Stomach (tissue), 9 donors: ENCODE results near the gene NOS3. TPM values are rescaled to one million over a fixed set of nuclear protein-coding genes. Genes with fewer than 3 reads are reported as not detected.

Experiments
- DNase-seq, 2 donors: peaks; one replicate each; pipeline versions ENCODE4 v3.0.0 to v3.0.0-alpha.2; 2013 to 2019
- H3K27ac ChIP-seq, 5 donors: fragments of 200-600 bp in 4 of 5; sonication (generic) in 4 of 5; one replicate each; pipeline ENCODE4 v1.5.1; 2013 to 2019; ENCODE audit warnings: mild to moderate bottlenecking in 1 of 5, moderate library complexity in 1 of 5
- H3K27me3 ChIP-seq, 3 donors: fragments of 200-600 bp; sonication (generic); one replicate each; pipeline ENCODE4 v1.5.1; 2017 to 2019; ENCODE audit warnings: mixed run types in 1 of 3
- H3K36me3 ChIP-seq, 4 donors: fragments of 200-600 bp; sonication (generic); 1 replicate in 3 of 4; 2 replicates in 1 of 4; pipeline ENCODE4 v1.5.1; 2016 to 2019
- H3K4me1 ChIP-seq, 4 donors: fragments of 200-600 bp; sonication (generic); one replicate each; pipeline ENCODE4 v1.5.1; 2016 to 2019
- H3K4me3 ChIP-seq, 4 donors: fragments of 200-600 bp; sonication (generic) in 3 of 4; one replicate each; pipeline ENCODE4 v1.5.1; 2016 to 2019; ENCODE audit warnings: mild to moderate bottlenecking in 1 of 4
- H3K9me3 ChIP-seq, 4 donors: fragments of 200-600 bp; sonication (generic); one replicate each; pipeline ENCODE4 v1.5.1; 2016 to 2019
- EP300 ChIP-seq: sonication (generic); formaldehyde crosslinking; IDR thresholded peaks from one replicate; pipeline ENCODE4 v1.6.1; 2017; ENCODE audit warnings: antibody characterized with exemption
- POLR2A ChIP-seq, 4 donors: fragments of 450-650 bp; IDR thresholded peaks; one replicate each; pipeline ENCODE4 v1.6.1; 2016; ENCODE audit warnings: antibody characterized with exemption in 4 of 4, control low read depth in 2 of 4, mild to moderate bottlenecking in 1 of 4, moderate library complexity in 1 of 4
- POLR2AphosphoS5 ChIP-seq, 3 donors: sonication (generic); formaldehyde crosslinking; IDR thresholded peaks; one replicate each; pipeline ENCODE4 v1.6.1; 2016; ENCODE audit warnings: antibody characterized with exemption in 3 of 3
- WGBS, 5 donors: extraction: QIAGEN DNeasy Blood & Tissue Kit in 3 of 5; methylation state at CpG; one replicate each; pipeline versions ENCODE4 v1.1.5 to v1.1.7; 2013 to 2018; 5-methylcytosine and 5-hydroxymethylcytosine counted together
- intact Hi-C: fragments of 100-400 bp; cut with DNase I; formaldehyde crosslinking; loops from one replicate; pipeline ENCODE4 v1.15.1; 2023; ENCODE audit warnings: low total_unique reads
- polyA plus RNA-seq, 3 donors: library from polyadenylated mRNA; stranded (reverse); fragments of 200-250 nt; gene quantifications; one replicate each; pipeline ENCODE4 v1.2.3, GENCODE V29; 2013
- total RNA-seq, 5 donors: library from RNA; depleted of rRNA; stranded (reverse); fragments of >200 nt; gene quantifications; one replicate each; pipeline versions ENCODE4 v1.1.0 to v1.2.3, GENCODE V29; 2014 to 2016
- TF ChIP-seq, protein P1 (sequence below), 7 experiments: fragments of 450-650 bp in 4 of 7; fragments of 200-600 bp in 3 of 7; sonication (generic) in 3 of 7; IDR thresholded peaks; one replicate each; pipeline ENCODE4 v1.5.1; 2016 to 2019; ENCODE audit warnings: antibody characterized with exemption in 7 of 7, control low read depth in 2 of 7, mild to moderate bottlenecking in 1 of 7
- donor health status: healthy with polysubstance abuse.
- donor health status: Bipolar disorder and iron deficiency.
- donor health status: healthy.

Gene NOS3
- total and polyA plus RNA-seq, 8 donors = 2.5 to 45.1 (median 7.5) TPM

DNA sequence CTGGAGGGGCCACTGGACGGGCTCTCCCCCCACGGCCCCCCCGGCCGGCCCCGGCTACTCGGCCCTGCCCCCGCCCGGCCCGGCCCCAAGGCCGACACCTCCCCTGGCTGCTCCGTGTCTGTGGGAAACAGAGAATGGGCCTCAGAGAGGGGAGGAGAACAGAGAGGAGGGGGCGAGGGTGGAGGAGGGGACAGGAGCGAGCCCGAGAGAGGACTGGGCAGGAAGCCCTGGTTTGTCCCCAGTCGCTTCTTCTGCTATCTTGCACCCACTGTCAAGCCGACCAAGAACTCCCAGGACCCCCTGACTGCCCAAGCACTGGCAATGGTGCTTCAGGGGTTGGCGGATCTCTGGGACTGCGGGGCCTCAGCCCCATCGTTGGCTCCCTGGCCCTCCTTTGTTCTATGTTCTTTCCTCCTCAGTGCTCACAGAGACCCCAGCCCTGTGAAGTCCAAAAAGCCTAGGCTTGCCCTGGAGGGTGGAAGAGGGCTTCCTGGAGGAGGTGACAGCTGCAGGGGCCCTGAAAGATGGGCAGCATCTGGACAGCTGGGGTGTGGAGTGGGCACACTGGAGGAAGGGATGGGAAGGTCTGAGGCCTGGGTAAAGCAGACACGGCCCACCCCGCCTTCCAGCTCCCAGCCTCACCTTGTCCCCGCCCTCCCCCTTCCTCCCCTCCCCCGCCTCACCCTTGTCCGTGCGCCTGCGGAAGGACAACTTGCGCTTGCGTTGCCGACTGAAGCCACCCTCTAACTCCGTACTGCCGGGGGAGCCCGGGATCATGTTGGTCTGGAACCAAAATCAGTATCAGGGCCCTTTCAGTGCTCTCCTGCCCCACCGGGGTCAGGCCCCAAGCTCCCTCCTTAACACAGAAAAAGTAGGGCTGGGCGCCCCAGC is 42.8 kb upstream of the NOS3 start:
- Histone ChIP-seq H3K9me3 (no peaks in the 10 kb centered on the region), H3K4me3 (no peak overlapping the region), H3K27ac (peak overlapping the region in 4 of 5 donors; percentile 14 to 81 (median 46)), H3K27me3 (peaks cover 0 to 43% (median 25%) of the 10 kb centered on the region in 3 donors), H3K36me3 (peaks cover 0 to 32% (median 8%) of the 10 kb centered on the region in 4 donors), H3K4me1 (peaks cover 0 to 42% (median 14%) of the 10 kb centered on the region in 4 donors)
- TF ChIP-seq, protein P1, sequence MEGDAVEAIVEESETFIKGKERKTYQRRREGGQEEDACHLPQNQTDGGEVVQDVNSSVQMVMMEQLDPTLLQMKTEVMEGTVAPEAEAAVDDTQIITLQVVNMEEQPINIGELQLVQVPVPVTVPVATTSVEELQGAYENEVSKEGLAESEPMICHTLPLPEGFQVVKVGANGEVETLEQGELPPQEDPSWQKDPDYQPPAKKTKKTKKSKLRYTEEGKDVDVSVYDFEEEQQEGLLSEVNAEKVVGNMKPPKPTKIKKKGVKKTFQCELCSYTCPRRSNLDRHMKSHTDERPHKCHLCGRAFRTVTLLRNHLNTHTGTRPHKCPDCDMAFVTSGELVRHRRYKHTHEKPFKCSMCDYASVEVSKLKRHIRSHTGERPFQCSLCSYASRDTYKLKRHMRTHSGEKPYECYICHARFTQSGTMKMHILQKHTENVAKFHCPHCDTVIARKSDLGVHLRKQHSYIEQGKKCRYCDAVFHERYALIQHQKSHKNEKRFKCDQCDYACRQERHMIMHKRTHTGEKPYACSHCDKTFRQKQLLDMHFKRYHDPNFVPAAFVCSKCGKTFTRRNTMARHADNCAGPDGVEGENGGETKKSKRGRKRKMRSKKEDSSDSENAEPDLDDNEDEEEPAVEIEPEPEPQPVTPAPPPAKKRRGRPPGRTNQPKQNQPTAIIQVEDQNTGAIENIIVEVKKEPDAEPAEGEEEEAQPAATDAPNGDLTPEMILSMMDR (IDR thresholded peaks at IDR 0.05) = no peak
- TF ChIP-seq EP300 = no peak
- TF ChIP-seq POLR2A (IDR thresholded peaks at IDR 0.05) = no peak
- no peak for TF ChIP-seq POLR2AphosphoS5 (IDR thresholded peaks at IDR 0.05)
- intact Hi-C loops = no loop called here
- DNase-seq = peak in 1 of 2 donors; percentile 32
- WGBS, 5 donors = 26 to 49% (median 40%) methylated on average over 28 to 34 of the region's 34 CpGs

DNA sequence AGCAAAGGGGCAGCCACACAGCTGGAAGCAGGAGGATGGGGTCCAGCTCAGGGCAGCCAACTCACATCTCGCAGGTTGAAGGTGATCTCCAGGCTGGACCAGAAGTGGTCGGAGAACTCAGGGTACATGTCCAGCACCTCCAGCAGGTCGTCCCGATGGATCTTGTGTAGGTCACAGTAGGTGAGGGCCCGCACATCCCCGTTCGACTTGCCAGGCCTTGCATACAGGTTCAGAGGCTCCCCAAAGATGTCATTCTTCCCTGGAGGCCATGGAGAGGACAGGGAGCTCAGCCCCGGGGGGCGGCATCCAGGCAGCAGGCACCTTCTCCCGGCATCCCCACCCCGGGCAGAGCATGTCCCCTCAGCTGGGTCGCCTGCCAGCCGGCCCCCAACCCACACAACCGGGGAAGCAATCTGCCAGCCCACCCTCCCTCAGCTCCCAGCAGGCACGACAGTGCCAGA is 42.0 kb upstream of the NOS3 start:
- H3K9me3 ChIP-seq = no peaks in the 10 kb centered on the region
- WGBS, 5 donors = 80 to 91% (median 84%) methylated on average over 4 to 15 of the region's 15 CpGs
- no peak for DNase-seq

DNA sequence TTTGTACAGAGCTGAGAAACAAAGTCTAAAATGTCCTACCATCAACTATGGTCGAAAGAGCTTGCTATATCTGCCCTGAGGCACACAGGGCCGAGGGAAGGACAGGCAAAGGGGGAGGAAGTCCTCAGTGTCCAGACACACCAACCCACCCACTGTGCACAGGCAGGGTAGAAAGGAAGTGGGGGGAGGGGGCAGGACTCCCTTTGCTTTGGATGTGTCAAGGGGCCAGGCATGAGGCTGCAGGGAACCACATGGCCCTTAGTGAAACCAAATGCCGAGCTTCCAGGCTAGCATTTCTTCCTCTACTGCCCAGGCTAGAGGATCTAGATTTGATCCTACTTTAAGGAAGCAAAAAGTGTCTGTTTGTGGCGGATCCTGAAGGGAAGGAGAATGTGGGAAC is 41.3 kb upstream of the NOS3 start:
- no peak overlapping the region for H3K4me3 ChIP-seq
- H3K9me3 ChIP-seq = no peaks in the 10 kb centered on the region
- peaks cover 0 to 57% (median 19%) of the 10 kb centered on the region in 4 donors for H3K4me1 ChIP-seq
- H3K36me3 ChIP-seq = peaks cover 0 to 31% (median 8%) of the 10 kb centered on the region in 4 donors
- 56 to 78% (median 69%) methylated on average over 4 of the region's 4 CpGs for WGBS, 5 donors
- TF ChIP-seq EP300 (no peak), POLR2AphosphoS5 (IDR thresholded peaks at IDR 0.05) (no peak)
- TF ChIP-seq, protein P1 (IDR thresholded peaks at IDR 0.05) = no peak
- no peak for DNase-seq
- peaks cover 0 to 49% (median 25%) of the 10 kb centered on the region in 3 donors for H3K27me3 ChIP-seq
- H3K27ac ChIP-seq = no peak overlapping the region
- intact Hi-C loops = no loop called here

More for the DNA sequence above, 42.0 kb upstream of the NOS3 start:
- H3K4me3 ChIP-seq = no peak overlapping the region
- H3K27me3 ChIP-seq = peaks cover 0 to 47% (median 25%) of the 10 kb centered on the region in 3 donors
- peaks cover 0 to 32% (median 8%) of the 10 kb centered on the region in 4 donors for H3K36me3 ChIP-seq
- H3K27ac ChIP-seq = no peak overlapping the region
- H3K4me1 ChIP-seq = peaks cover 0 to 49% (median 15%) of the 10 kb centered on the region in 4 donors
- intact Hi-C loops = no loop called here
- TF ChIP-seq POLR2A (IDR thresholded peaks at IDR 0.05) (no peak), POLR2AphosphoS5 (IDR thresholded peaks at IDR 0.05) (no peak), EP300 (no peak)
- TF ChIP-seq, protein P1 (IDR thresholded peaks at IDR 0.05) = no peak

DNA sequence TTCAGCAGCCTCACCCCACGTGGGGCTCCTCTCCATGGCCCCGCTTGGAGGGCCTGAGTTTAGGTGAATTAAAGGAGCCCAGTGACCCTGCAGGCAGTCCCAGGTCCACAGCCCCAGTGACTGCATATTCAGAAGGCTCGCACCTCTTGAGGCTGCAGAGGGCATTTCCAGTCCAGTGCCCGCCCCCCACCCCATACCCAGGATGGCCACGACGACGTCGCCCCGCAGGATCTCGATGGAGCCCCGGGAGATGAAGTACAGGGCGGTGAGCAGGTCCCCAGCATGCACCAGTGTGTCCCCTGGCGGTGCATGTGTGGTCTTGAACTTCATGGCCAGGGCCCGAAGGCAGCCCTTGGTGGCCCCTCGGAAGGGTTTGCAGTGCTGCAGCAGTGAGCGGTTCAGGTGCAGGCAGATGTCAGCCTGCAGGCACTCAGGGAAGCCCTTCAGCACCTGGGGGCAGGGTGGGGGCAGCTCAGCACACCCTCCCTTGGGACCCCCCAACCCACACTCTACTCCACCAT is 40.8 kb upstream of the NOS3 start:
- peaks cover 0 to 50% (median 29%) of the 10 kb centered on the region in 3 donors for H3K27me3 ChIP-seq
- H3K4me1 ChIP-seq = peaks cover 4 to 58% (median 23%) of the 10 kb centered on the region in 4 donors
- no peak for DNase-seq
- H3K27ac ChIP-seq = no peak overlapping the region
- WGBS, 5 donors = 78 to 87% (median 84%) methylated on average over 4 to 16 of the region's 16 CpGs
- no peak overlapping the region for H3K4me3 ChIP-seq
- intact Hi-C loops = no loop called here
- TF ChIP-seq POLR2A (IDR thresholded peaks at IDR 0.05) = no peak
- TF ChIP-seq, protein P1 (IDR thresholded peaks at IDR 0.05) = no peak
- no peaks in the 10 kb centered on the region for H3K9me3 ChIP-seq
- H3K36me3 ChIP-seq = peaks cover 0 to 27% (median 8%) of the 10 kb centered on the region in 4 donors
